IPS DF 4.7 (cell line): ENCODE data around the gene ANKRD52.
A peak's percentile ranks its signal among the peaks of the same experiment; 100 is the strongest.
"Not testable (repeated sequence)": the region's sequence is repeated elsewhere in the genome, so short reads cannot be mapped to it uniquely, and the experiment has no call there.

Experiments
- DNase-seq: peaks from one replicate; pipeline ENCODE4 v3.0.0-alpha.2; 2013; ENCODE audit warnings: low spot score; ENCODE audit errors: extremely low read depth

The ANKRD52 gene

DNA sequence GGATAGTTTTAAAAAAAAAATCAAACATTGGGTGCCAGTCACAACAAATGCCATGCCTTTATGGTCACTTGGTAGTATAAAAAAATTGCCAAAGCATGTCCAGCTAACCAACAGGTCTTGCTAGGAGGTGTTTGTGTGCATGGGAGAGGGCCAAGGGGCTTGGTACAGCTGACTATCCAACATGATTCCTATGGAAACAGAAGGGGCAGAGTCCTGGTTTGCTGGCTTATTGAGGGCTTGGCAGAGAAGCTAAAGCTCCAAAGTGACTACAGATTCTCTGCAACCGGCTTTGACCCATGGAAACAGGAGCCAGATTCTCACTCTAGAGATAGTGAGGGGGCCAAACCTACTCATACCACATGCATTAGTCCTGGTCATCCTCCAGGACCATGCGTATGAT lies 14.3 kb upstream of the ANKRD52 start:
- not testable (repeated sequence) for DNase-seq

DNA sequence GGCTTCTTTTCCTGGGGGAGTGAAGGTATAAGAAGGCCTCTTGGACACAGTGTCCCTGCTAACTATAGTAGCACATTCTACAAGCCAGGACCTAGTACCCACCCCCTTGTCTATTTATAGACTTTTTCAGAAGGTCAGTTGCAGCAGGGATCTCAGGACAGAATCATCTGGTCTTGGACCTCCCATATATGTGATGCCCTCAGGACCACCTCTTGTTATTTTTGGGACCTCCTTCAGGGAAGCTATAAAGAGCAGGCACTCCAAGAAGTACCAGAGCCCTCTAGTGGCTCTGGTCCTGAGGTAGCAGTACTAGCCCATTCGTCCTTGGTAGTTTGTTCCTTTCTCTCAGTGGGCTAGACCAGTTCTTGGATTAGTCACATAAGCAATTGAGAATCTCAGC lies 12.8 kb upstream of the ANKRD52 start:
- no peak for DNase-seq

GRCh38 chr12:56267443-56268071 lies 9.4 kb upstream of the ANKRD52 start:
- no peak for DNase-seq

DNA sequence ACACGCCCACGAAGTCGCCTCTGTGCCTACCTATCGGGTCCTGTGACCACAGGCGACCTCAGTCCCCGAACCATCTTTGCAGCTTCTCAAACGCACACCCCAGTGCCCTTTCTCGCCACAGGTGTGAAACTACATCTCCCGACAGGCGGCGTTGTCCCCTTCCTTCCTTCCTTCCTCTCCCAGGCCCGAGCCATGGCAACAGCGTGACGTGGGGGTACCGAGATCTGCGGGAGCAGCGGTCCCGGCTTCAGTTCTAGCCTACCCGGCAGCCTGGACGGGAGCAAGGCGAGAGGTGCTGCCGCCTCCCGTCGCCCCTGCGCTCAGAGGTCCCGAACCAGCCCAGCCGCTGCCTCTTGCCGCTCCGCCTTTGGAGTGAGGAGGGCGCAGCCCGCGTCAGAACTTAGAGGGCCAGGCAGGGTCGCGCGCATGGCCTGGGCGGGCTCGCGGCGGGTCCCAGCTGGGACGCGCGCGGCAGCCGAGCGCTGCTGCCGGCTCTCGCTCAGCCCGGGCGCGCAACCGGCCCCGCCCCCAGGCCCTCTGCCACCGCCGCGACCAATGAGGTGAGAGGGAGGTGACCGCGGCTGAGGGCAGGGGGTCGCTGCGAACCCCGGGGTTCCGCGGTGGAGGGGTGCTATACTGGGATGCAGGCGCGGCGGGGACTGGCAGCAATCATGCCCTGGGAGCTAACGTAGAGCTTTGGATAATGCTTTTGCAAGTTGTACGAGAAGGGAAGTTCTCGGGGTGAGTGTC lies 8.7 kb upstream of the ANKRD52 start, which contains the start of gene COQ10A:
COQ10A (plus strand) TSS at position 250 of the 750 bp plus-strand sequence; CDS start at position 427, 177 bp downstream.
- DNase-seq = peak; percentile 95

DNA sequence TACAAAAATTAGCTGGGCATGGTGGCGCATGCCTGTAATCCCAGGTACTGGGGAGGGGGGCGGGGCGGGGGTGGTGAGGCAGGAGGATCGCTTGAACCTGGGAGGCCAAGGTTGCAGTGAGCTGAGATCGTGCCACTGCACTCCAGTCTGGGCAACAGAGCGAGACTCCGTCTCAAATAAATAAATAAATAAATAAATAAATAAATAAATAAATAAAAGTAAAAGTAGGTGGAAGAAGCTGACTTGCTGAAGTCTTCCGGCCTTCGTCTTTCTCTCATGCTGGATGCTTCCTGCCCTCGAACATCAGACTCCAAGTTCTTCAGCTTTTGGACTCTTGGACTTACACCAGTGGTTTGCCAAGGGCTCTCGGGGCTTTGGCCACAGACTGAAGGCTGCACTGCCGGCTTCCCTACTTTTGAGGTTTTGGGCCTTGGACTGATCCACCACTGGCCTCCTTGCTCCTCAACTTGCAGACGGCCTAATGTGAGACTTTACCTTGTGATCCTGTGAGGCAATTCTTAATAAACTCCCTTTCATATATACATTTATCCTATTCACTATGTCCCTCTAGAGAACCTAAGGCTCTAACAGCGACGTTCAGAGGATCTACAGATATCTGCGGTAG lies 8.0 kb upstream of the ANKRD52 start:
- not testable (repeated sequence) for DNase-seq

- DNase-seq = not testable (repeated sequence)
These were observed 4.8 kb upstream of the ANKRD52 start for GRCh38 chr12:56262955-56263354.

GRCh38 chr12:56261503-56262232 lies 3.5 kb upstream of the ANKRD52 start:
- DNase-seq = no peak

DNA sequence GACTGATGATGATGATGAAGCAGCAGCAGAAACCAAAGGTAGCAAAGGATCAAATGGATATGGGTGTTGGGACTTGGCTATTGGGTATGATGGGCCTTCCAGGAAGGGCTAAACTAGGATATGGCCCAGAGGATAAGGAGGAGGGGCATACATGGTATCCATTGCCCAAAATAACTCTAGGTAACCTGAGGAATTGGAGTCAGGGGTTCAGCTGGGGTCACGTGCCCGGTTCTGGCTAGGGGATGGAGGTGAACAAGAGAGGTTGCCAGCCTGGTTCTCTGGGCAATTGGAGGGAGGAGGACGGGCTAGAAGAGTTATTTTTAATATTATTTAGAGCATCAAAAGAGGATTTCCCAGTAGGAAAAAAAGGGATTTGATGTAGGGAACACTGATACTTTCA lies 2.7 kb upstream of the ANKRD52 start:
- DNase-seq = no peak

- no peak for DNase-seq
These were observed 2.2 kb upstream of the ANKRD52 start for GRCh38 chr12:56260380-56260779.

- DNase-seq = no peak
These were observed 618 bp upstream of the ANKRD52 start for GRCh38 chr12:56258820-56259183.

DNA sequence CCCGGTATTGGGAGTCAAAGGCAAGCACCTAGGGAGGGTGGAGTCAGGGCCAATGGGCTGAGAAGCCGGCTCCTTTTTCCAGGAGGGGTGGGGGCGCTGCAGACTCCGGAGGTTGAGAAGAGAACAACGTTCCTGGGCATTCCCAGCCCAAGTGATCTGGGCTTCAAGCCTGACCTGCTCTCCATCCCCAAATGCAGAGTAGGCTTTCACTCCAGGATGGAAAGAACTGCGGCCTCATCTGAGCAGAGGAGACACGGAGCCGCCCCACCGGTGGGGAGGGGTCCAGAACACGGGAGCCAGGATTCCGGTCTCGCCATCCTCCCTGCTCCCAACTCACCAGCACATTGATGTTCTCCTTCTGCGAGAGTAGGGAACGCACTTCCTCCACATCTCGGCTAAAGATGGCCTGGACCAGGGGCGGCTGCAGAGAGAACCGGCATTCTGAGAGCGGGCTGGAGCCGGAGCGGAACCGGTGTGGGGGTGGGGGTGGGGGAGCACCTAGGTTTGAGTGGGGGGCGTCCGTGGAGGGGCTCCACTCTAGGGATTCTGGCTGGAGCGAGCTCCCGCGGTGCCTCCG lies 605 bp downstream of the ANKRD52 start:
- DNase-seq = no peak

- no peak for DNase-seq
These were observed 1.1 kb downstream of the ANKRD52 start for GRCh38 chr12:56257071-56257470.

GRCh38 chr12:56256326-56256960 lies 1.7 kb downstream of the ANKRD52 start:
- no peak for DNase-seq

GRCh38 chr12:56255671-56256070 lies 2.5 kb downstream of the ANKRD52 start:
- DNase-seq = no peak

GRCh38 chr12:56253091-56253490 lies 5.1 kb downstream of the ANKRD52 start:
- no peak for DNase-seq

- no peak for DNase-seq
These were observed 5.5 kb downstream of the ANKRD52 start for GRCh38 chr12:56252649-56253048.

- DNase-seq = no peak
These were observed 9.5 kb downstream of the ANKRD52 start for GRCh38 chr12:56248711-56249110.

GRCh38 chr12:56247923-56248322 lies 10.3 kb downstream of the ANKRD52 start:
- no peak for DNase-seq

- no peak for DNase-seq
These were observed 13.7 kb downstream of the ANKRD52 start for GRCh38 chr12:56244494-56244893.

DNA sequence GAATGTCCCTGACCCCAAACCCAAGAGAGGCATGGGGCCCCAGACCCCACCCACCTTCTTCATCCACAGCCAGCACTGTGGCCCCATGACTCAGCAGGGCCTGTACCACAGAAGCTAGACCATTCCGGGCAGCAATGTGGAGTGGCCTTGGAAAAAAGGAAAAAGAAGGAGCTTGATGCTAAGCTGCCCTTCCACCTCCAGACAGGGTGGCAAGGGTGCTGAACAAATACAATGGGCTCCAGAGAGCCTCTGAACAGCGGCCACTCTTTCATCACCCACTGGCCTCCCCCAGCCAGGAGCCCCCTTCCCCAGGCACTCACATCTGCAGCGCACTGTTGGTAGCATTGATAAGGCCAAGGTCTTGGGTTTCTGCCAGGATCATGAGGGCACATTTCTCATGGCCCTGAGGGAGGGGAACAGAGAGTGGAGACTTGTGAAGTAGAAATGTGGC lies 14.4 kb downstream of the ANKRD52 start:
- DNase-seq = no peak

DNA sequence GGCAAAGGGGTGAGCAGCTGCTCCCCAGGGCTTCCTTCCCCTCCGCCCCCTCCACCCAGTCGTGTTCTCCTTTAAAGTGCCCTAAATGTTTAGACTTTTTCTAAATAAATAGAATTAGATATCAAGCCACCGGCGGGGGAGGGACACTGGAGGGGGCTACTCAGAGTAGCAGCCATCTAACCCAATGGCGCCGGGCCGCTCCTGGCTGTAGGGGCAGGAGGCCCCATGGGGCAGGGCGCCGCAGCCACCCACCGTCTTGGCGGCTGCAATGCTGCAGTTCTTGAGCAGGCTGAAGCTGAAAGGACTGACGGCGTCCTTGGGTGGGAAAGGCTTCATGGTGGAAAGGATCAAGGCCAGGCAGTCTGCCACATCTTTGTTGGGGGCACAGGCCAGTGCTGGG lies 15.2 kb downstream of the ANKRD52 start:
- no peak for DNase-seq
